Measurements from ENCODE around the gene TRMT1. TPM values are rescaled to one million over a fixed set of nuclear protein-coding genes. Genes with fewer than 3 reads are reported as not detected.

Gene TRMT1
- total RNA-seq, 4 donors from 2014 or later = 23.2 to 99.4 (median 33.6) TPM

DNA sequence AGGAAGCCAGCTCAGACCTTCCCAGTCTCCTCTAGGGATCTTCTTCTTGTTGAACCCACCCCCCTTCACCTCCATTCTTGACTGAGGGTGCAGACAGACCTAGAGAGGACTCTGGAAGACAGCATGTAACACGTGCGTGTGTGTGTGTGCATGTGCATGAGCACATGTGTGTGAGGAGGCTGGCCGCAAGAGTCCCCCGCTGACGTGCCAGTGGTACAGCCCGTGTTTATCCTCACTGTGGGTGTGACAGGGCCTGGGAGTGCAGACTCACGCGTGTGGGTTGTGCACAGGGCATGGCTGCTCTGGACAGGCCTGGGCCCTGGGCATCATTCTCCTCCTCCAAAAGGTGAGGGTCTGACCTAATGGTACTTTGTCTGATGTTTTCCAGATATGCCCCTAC, 40.2 kb downstream of the TRMT1 start:
- Histone ChIP-seq H3K4me1 (peaks cover 22 to 36% of the 10 kb centered on the region in 2 donors), H3K27me3 (no peaks in the 10 kb centered on the region), H3K4me3 (no peak overlapping the region), H3K36me3 (no peaks in the 10 kb centered on the region), H3K27ac (peak overlapping the region; percentile 93), H3K9me3 (no peaks in the 10 kb centered on the region)
- intact Hi-C loops (cut with DNase I; ENCODE audit: low total_unique reads) = no loop called here
- TF ChIP-seq, protein P1, sequence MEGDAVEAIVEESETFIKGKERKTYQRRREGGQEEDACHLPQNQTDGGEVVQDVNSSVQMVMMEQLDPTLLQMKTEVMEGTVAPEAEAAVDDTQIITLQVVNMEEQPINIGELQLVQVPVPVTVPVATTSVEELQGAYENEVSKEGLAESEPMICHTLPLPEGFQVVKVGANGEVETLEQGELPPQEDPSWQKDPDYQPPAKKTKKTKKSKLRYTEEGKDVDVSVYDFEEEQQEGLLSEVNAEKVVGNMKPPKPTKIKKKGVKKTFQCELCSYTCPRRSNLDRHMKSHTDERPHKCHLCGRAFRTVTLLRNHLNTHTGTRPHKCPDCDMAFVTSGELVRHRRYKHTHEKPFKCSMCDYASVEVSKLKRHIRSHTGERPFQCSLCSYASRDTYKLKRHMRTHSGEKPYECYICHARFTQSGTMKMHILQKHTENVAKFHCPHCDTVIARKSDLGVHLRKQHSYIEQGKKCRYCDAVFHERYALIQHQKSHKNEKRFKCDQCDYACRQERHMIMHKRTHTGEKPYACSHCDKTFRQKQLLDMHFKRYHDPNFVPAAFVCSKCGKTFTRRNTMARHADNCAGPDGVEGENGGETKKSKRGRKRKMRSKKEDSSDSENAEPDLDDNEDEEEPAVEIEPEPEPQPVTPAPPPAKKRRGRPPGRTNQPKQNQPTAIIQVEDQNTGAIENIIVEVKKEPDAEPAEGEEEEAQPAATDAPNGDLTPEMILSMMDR (IDR thresholded peaks at IDR 0.05) = no peak
- TF ChIP-seq POLR2A (IDR thresholded peaks at IDR 0.05) = no peak
- peak in 1 of 2 donors; percentile 40 for DNase-seq

DNA sequence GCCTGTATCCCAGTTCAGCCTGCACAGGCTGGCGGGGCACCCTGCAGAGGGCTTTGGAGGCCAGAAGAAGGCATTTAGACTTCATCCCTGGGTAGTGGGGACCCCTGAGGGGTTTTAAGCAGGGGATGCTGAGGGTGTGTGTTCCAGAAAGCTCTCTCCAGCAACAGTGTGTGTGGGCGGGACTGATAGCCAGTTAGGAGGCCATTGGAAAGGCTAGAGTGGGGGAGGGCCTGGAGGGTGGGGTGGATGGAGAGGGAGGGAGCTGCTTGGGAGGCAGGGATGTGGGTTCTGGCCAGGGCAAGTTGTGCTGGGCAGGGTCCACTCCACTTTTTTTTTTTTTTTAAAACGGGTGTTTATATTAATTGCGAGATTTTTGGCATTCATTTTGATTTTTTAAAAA, 42.2 kb downstream of the TRMT1 start:
- DNase-seq = peak in 1 of 2 donors; percentile 60
- H3K27me3 ChIP-seq = no peaks in the 10 kb centered on the region
- no peaks in the 10 kb centered on the region for H3K36me3 ChIP-seq
- no peaks in the 10 kb centered on the region for H3K9me3 ChIP-seq
- H3K27ac ChIP-seq = peak overlapping the region; percentile 61 to 98
- peaks cover 25 to 31% of the 10 kb centered on the region in 2 donors for H3K4me1 ChIP-seq
- TF ChIP-seq, protein P1 (IDR thresholded peaks at IDR 0.05) = no peak
- no peak for TF ChIP-seq POLR2A (IDR thresholded peaks at IDR 0.05)
- H3K4me3 ChIP-seq = no peak overlapping the region
- intact Hi-C loops (cut with DNase I; ENCODE audit: low total_unique reads) = no loop called here

DNA sequence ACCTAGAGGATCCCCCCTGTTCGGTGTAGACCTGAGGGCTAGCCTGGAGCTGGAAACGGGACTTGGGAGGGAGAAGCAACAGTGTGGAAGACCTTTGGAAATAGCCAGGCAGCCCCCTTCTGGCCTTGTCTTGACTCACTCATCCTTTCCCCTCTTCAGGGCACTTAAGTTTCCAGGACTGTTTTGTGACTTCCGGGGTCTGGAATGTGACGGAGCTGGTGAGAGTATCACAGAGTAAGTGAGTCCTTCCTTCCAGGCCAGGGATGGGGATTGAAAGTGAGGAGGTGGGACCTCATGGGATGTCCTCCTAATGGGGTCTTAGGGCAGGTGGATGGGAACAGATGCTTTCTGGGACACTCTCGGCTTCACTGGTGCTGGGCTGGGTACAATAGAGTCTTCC, 43.3 kb downstream of the TRMT1 start:
- DNase-seq = no peak
- Histone ChIP-seq H3K9me3 (no peaks in the 10 kb centered on the region), H3K27ac (peak overlapping the region; percentile 61 to 98), H3K36me3 (no peaks in the 10 kb centered on the region), H3K4me3 (no peak overlapping the region), H3K27me3 (no peaks in the 10 kb centered on the region), H3K4me1 (peaks cover 20 to 23% of the 10 kb centered on the region in 2 donors)
- TF ChIP-seq, protein P1 (IDR thresholded peaks at IDR 0.05) = no peak
- no peak for TF ChIP-seq POLR2A (IDR thresholded peaks at IDR 0.05)
- intact Hi-C loops (cut with DNase I; ENCODE audit: low total_unique reads) = no loop called here

DNA sequence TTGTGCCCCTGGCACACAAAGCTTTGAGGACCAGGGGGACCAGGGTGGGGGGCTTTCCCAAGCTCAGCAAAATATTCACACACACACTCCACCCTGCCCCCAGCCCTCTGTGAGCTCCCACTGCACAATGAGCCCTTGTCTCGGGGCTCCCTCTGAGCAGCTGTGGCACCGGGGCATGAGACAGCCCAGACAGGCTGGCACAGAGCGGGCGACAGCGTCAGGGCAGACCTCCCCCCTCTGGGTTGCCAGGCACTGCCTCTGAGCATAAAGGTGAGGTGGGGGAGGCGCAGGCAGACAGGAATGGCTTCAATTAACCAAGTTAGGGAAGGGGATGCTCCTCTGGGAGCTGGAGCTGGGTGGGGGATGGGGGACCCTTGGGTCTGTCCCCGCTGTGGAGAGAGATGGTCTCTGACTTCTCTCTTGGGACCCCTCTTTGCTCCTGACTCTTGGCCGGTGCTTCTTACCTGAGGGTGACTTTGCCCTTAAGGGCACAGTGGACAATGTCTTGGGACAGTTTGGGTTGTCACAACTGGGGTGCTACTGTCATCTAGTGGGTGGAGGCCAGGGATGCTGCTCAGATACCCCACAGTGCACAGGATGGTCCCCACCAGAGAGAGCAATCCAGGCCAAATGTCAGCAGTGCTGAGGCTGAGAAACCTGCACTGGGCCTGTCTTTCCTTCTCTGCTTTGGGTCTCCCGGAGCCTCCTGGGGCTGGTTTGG, 44.2 kb downstream of the TRMT1 start:
- intact Hi-C loops (cut with DNase I; ENCODE audit: low total_unique reads) = no loop called here
- TF ChIP-seq, protein P1 (IDR thresholded peaks at IDR 0.05) = no peak
- TF ChIP-seq POLR2A (IDR thresholded peaks at IDR 0.05) = no peak
- H3K4me1 ChIP-seq = peaks cover 16 to 23% of the 10 kb centered on the region in 2 donors
- peak overlapping the region; percentile 53 to 98 for H3K27ac ChIP-seq
- DNase-seq = no peak
- no peaks in the 10 kb centered on the region for H3K36me3 ChIP-seq
- no peaks in the 10 kb centered on the region for H3K9me3 ChIP-seq
- no peaks in the 10 kb centered on the region for H3K27me3 ChIP-seq
- H3K4me3 ChIP-seq = no peak overlapping the region

GRCh38 chr19:13071444-13072187, 44.9 kb downstream of the TRMT1 start:
- DNase-seq = no peak
- Histone ChIP-seq H3K4me1 (peaks cover 21 to 22% of the 10 kb centered on the region in 2 donors), H3K9me3 (no peaks in the 10 kb centered on the region), H3K27ac (peak overlapping the region; percentile 53 to 98), H3K27me3 (no peaks in the 10 kb centered on the region), H3K36me3 (no peaks in the 10 kb centered on the region), H3K4me3 (no peak overlapping the region)
- intact Hi-C loops (cut with DNase I; ENCODE audit: low total_unique reads) = no loop called here
- TF ChIP-seq, protein P1 (IDR thresholded peaks at IDR 0.05) = no peak
- TF ChIP-seq POLR2A (IDR thresholded peaks at IDR 0.05) = no peak

Data from uterus (tissue), 4 donors.